RCC 7860 (cell line): Measurements from ENCODE around the gene GPS1.
"Not testable (repeated sequence)": the region's sequence is repeated elsewhere in the genome, so short reads cannot be mapped to it uniquely, and the experiment has no call there.

Experiments
- DNase-seq: peaks from one replicate; pipeline ENCODE4 v3.0.0-alpha.2; 2015; ENCODE audit warnings: low spot score
- FAIRE-seq: peaks from 2 replicates; lab custom pipeline; 2012; peaks lifted over from hg19 to GRCh38; lab: Jason Lieb, UNC

Gene GPS1

GRCh38 chr17:82025401-82026107 lies 26.1 kb upstream of the GPS1 start:
- DNase-seq = no peak
- no peak for FAIRE-seq

- FAIRE-seq (no peak), DNase-seq (no peak)
Measured at GRCh38 chr17:82028246-82028645, 23.5 kb upstream of the GPS1 start.

- DNase-seq (no peak), FAIRE-seq (no peak)
Measured at GRCh38 chr17:82028966-82029365, 22.7 kb upstream of the GPS1 start.

- FAIRE-seq = no peak
- no peak for DNase-seq
Measured at GRCh38 chr17:82029391-82029790, 22.3 kb upstream of the GPS1 start.

- FAIRE-seq = no peak
- no peak for DNase-seq
Measured at GRCh38 chr17:82029990-82030469, 21.7 kb upstream of the GPS1 start.

GRCh38 chr17:82030470-82031302 lies 21.0 kb upstream of the GPS1 start:
- DNase-seq (peak; percentile 46), FAIRE-seq (no peak)

- DNase-seq (no peak), FAIRE-seq (no peak)
Measured at GRCh38 chr17:82031303-82031884, 20.3 kb upstream of the GPS1 start, which contains the start of gene RAC3. Gene RAC3 (plus strand): TSS chr17:82031678. CDS start chr17:82031762, 84 bp downstream.

- no peak for DNase-seq
- no peak for FAIRE-seq
Measured at GRCh38 chr17:82031885-82032627, 19.6 kb upstream of the GPS1 start.

GRCh38 chr17:82033359-82034085 lies 18.2 kb upstream of the GPS1 start:
- no peak for DNase-seq
- FAIRE-seq = no peak

- no peak for DNase-seq
Measured at GRCh38 chr17:82034371-82035011, 17.2 kb upstream of the GPS1 start.

GRCh38 chr17:82035488-82035887 lies 16.2 kb upstream of the GPS1 start:
- DNase-seq = no peak
- no peak for FAIRE-seq

More at GRCh38 chr17:82034371-82035011, 17.2 kb upstream of the GPS1 start:
- FAIRE-seq = no peak

GRCh38 chr17:82035956-82036633 lies 15.6 kb upstream of the GPS1 start:
- FAIRE-seq (no peak), DNase-seq (no peak)

GRCh38 chr17:82036634-82037091 lies 15.0 kb upstream of the GPS1 start:
- FAIRE-seq = no peak
- DNase-seq = no peak

GRCh38 chr17:82037092-82037888 lies 14.4 kb upstream of the GPS1 start, which contains the start of gene DCXR:
Gene DCXR (minus strand): TSS chr17:82037697. CDS start chr17:82037682, 15 bp downstream.
- DNase-seq (peak; percentile 84), FAIRE-seq (peak; percentile 79)

- DNase-seq (no peak), FAIRE-seq (no peak)
Measured at GRCh38 chr17:82037889-82038195, 13.9 kb upstream of the GPS1 start.

GRCh38 chr17:82038796-82039409 lies 12.8 kb upstream of the GPS1 start:
- not testable (repeated sequence) for DNase-seq, FAIRE-seq

GRCh38 chr17:82039695-82040299 lies 11.9 kb upstream of the GPS1 start:
- peak; percentile 60 for DNase-seq
- FAIRE-seq = peak; percentile 54
